Aortic smooth muscle cell (primary cell): ENCODE results near the gene FBLN5. TPM values are rescaled to one million over a fixed set of nuclear protein-coding genes. Genes with fewer than 3 reads are reported as not detected.

Experiments used
- total RNA-seq: library from RNA; depleted of rRNA; stranded (reverse); fragments of >200 nt; gene quantifications from 2 replicates; pipeline ENCODE4 v1.2.3, GENCODE V29; 2014

FBLN5 gene, protein sequence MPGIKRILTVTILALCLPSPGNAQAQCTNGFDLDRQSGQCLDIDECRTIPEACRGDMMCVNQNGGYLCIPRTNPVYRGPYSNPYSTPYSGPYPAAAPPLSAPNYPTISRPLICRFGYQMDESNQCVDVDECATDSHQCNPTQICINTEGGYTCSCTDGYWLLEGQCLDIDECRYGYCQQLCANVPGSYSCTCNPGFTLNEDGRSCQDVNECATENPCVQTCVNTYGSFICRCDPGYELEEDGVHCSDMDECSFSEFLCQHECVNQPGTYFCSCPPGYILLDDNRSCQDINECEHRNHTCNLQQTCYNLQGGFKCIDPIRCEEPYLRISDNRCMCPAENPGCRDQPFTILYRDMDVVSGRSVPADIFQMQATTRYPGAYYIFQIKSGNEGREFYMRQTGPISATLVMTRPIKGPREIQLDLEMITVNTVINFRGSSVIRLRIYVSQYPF
- 12.2 and 31.1 TPM in 2 replicates for total RNA-seq

DNA sequence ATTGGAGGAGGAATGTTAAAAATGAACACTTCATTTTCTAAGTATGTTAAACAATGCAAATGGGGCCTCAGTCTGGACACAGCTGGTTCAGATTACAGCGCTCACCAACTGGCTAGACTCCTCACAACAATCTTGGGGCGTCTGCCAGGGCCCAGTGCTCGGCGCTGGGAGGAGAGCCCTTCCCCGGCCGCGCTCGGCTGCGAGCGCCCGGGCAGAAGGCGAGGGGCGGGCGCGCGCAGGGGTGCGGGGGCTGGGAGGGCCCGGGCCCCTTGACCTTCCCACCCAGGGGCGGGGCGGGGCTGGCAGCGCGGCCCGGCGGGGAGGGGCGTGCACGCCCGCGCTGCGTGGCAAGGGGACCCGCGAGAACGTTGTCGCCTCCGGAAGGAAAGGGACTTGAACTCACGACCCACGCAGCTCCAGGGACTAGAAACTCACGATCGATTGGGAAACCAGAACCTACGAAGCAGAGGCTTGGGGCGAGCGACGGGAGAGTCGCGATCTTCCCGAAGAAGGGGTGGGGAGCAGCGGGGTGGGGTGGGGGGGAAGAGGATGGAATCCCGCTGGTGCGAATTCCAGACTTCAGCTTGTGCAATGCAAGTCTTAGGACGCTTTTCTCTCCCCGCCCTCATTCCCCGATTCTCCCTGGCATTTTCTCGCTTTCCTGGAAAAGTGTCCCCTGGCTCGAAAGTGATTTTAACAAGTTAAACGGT lies at the start of gene FBLN5:
TSS of gene FBLN5 (minus strand) at position 220 of the 710 bp plus-strand sequence. CDS start 465 bp downstream, outside the sequence.

DNA sequence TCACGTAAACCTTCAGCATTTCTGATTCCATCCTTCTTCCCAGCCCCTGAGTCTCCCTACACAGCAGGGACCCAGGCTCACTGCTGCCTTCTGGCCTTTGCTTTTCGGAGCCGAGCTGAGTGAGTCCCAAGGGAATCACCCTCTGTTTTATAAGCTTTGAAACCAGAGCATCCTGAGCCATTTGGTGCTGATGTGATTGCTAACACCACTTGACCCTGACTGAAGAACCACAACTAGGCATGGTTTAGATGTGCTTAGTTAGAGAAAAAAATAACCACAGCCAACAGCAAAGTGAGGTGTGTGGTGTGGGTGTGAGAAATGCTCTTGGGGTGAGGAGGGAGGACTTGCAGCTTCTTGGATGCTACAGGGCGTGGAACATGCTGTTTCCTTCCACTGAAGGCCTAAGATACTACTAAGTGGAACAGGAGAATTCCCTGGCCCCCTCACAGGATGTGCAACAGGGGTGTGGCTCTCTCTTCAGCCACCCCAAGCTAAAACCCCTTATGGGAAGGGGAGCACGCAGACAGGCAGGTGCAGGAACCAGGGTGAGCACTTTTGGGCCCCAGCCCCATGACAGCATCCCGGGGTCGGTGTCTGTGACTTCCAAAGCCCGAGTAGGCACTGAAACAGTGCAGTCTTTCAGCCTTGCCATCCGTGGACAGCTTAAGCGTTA lies 80.0 kb downstream of the FBLN5 start, which contains the start of gene TC2N:
TSS of gene TC2N (minus strand) at position 221 of the 673 bp plus-strand sequence. CDS start 53,767 bp downstream, outside the sequence.

Other genes starting within 250 kb of the FBLN5 start
- gene CATSPERB, start 215.6 kb downstream of the FBLN5 start, total RNA-seq = under 0.01 and 0.06 TPM in 2 replicates
- gene TC2N, start 80.2 kb downstream of the FBLN5 start, total RNA-seq = 0.40 and 0.93 TPM in 2 replicates
- 37.3 and 48.3 TPM in 2 replicates for gene TRIP11, start 92.4 kb upstream of the FBLN5 start, total RNA-seq
- gene ATXN3, start 158.9 kb upstream of the FBLN5 start, total RNA-seq = 53.1 and 87.5 TPM in 2 replicates
- 241 and 270 TPM in 2 replicates for gene NDUFB1, start 174.0 kb upstream of the FBLN5 start, total RNA-seq
- gene CPSF2, start 174.3 kb upstream of the FBLN5 start, total RNA-seq = 39.8 and 54.6 TPM in 2 replicates